Upper lobe of left lung (tissue), 6 donors: Measurements from ENCODE around the gene ADGRL1. TPM values are rescaled to one million over a fixed set of nuclear protein-coding genes. Genes with fewer than 3 reads are reported as not detected.
"Not testable (repeated sequence)": the region's sequence is repeated elsewhere in the genome, so short reads cannot be mapped to it uniquely, and the experiment has no call there.

Experiments
- ATAC-seq, 2 donors: fragments of 200-7000 bp; cut with Tn5 transposase; one replicate each; pipeline ENCODE4 v1.9.1; 2022; ENCODE audit warnings: mild to moderate bottlenecking in 2 of 2, moderate library complexity in 2 of 2; ENCODE audit not compliant: low FRiP score in 2 of 2
- DNase-seq, 2 donors: peaks; one replicate each; pipeline ENCODE4 v3.0.0-alpha.2; 2019 to 2020
- H3K27ac ChIP-seq, 4 donors: fragments of 200-600 bp; sonication (generic); one replicate each; pipeline ENCODE4 v1.5.1; 2016 to 2019
- H3K27me3 ChIP-seq, 4 donors: fragments of 200-600 bp; sonication (generic); one replicate each; pipeline ENCODE4 v1.5.1; 2017 to 2019
- H3K36me3 ChIP-seq, 4 donors: fragments of 200-600 bp; sonication (generic); one replicate each; pipeline ENCODE4 v1.5.1; 2016 to 2019
- H3K4me1 ChIP-seq, 4 donors: fragments of 200-600 bp; sonication (generic); one replicate each; pipeline ENCODE4 v1.5.1; 2018 to 2019
- H3K4me3 ChIP-seq, 4 donors: fragments of 200-600 bp; sonication (generic); one replicate each; pipeline ENCODE4 v1.5.1; 2017 to 2019; ENCODE audit warnings: mild to moderate bottlenecking in 2 of 4, moderate library complexity in 1 of 4
- H3K9me3 ChIP-seq, 4 donors: fragments of 200-600 bp; sonication (generic); one replicate each; pipeline ENCODE4 v1.5.1; 2018 to 2019
- CTCF ChIP-seq, 6 experiments: fragments of 450-650 bp in 4 of 6; fragments of 200-600 bp in 2 of 6; sonication (generic) in 2 of 6; IDR thresholded peaks; one replicate each; pipeline ENCODE4 v1.5.1; 2016 to 2019; ENCODE audit warnings: antibody characterized with exemption in 6 of 6
- EP300 ChIP-seq, 4 donors: sonication (generic); formaldehyde crosslinking; IDR thresholded peaks; one replicate each; pipeline ENCODE4 v1.5.1; 2017; ENCODE audit warnings: antibody characterized with exemption in 4 of 4, control low read depth in 2 of 4
- POLR2A ChIP-seq, 4 donors: fragments of 450-650 bp; IDR thresholded peaks; one replicate each; pipeline ENCODE4 v1.5.1; 2016 to 2017; ENCODE audit warnings: antibody characterized with exemption in 4 of 4, mild to moderate bottlenecking in 2 of 4
- POLR2AphosphoS5 ChIP-seq, 2 donors: sonication (generic); formaldehyde crosslinking; IDR thresholded peaks; one replicate each; pipeline ENCODE4 v1.5.1; 2017; ENCODE audit warnings: antibody characterized with exemption in 2 of 2
- WGBS, 2 donors: methylation state at CpG; one replicate each; pipeline ENCODE4 v1.1.5; 2017 to 2018; 5-methylcytosine and 5-hydroxymethylcytosine counted together
- total RNA-seq, 6 donors: library from RNA; depleted of rRNA in 4 of 6; stranded (reverse); fragments of >200 nt in 4 of 6; gene quantifications; one replicate each; pipeline versions ENCODE4 v1.1.0 to v1.2.1, GENCODE V29; 2016 to 2021
- donor health status: DM: no; HTN: no; CAD: no; lungs with moderate emphysema.
- donor health status: DM: no; HTN: yes; CAD: no; lungs with severe emphysema.

ADGRL1 gene
- total RNA-seq, 6 donors from 2014 or later, result 23.5 to 33.2 (median 27.4) TPM

- peaks cover 14 to 22% (median 16%) of the 10 kb centered on the region in 4 donors for H3K4me1 ChIP-seq
- DNase-seq (peak in 1 of 2 donors; percentile 77), ATAC-seq (peak in 1 of 2 donors; percentile 38)
- H3K36me3 ChIP-seq, result no peaks in the 10 kb centered on the region
- 0 to 3% methylated on average over 11 to 13 of the region's 20 CpGs for WGBS, 2 donors
- no peak for TF ChIP-seq POLR2A (IDR thresholded peaks at IDR 0.05)
- no peak for TF ChIP-seq CTCF (IDR thresholded peaks at IDR 0.05)
- TF ChIP-seq POLR2AphosphoS5 (IDR thresholded peaks at IDR 0.05), result no peak
- TF ChIP-seq EP300 (IDR thresholded peaks at IDR 0.05), result no peak
- peaks cover 0 to 16% (median 6%) of the 10 kb centered on the region in 4 donors for H3K27me3 ChIP-seq
- H3K4me3 ChIP-seq, result peak overlapping the region; percentile 29 to 55 (median 49)
- H3K27ac ChIP-seq, result peak overlapping the region in 1 of 4 donors; percentile 56
- no peaks in the 10 kb centered on the region for H3K9me3 ChIP-seq
Measured at GRCh38 chr19:14248578-14249011, 42.6 kb upstream of the ADGRL1 start.

GRCh38 chr19:14247548-14248471, 41.8 kb upstream of the ADGRL1 start:
- peak overlapping the region in 3 of 4 donors; percentile 46 to 55 (median 52) for H3K4me3 ChIP-seq

GRCh38 chr19:14247205-14247547, 41.2 kb upstream of the ADGRL1 start:
- not testable (repeated sequence) for H3K4me3 ChIP-seq, H3K27ac ChIP-seq, H3K9me3 ChIP-seq, DNase-seq, H3K36me3 ChIP-seq, ATAC-seq
- Histone ChIP-seq H3K27me3 (peaks cover 0 to 16% (median 6%) of the 10 kb centered on the region in 4 donors), H3K4me1 (peaks cover 14 to 22% (median 16%) of the 10 kb centered on the region in 4 donors)
- 75 to 83% methylated on average over 3 to 6 of the region's 6 CpGs for WGBS, 2 donors

More at GRCh38 chr19:14247548-14248471, 41.8 kb upstream of the ADGRL1 start:
- ATAC-seq, result peak in 1 of 2 donors; percentile 25
- not testable (repeated sequence) for H3K36me3 ChIP-seq, H3K9me3 ChIP-seq, H3K27ac ChIP-seq, DNase-seq
- WGBS, 2 donors, result 10 to 14% methylated on average over 29 to 33 of the region's 38 CpGs
- H3K4me1 ChIP-seq, result peaks cover 14 to 22% (median 16%) of the 10 kb centered on the region in 4 donors
- peaks cover 0 to 16% (median 6%) of the 10 kb centered on the region in 4 donors for H3K27me3 ChIP-seq

- 77 to 86% methylated on average over 5 of the region's 5 CpGs for WGBS, 2 donors
- H3K36me3 ChIP-seq, H3K27ac ChIP-seq, H3K9me3 ChIP-seq, ATAC-seq, H3K4me3 ChIP-seq, DNase-seq: not testable (repeated sequence)
- Histone ChIP-seq H3K4me1 (peaks cover 14 to 20% (median 15%) of the 10 kb centered on the region in 4 donors), H3K27me3 (peaks cover 0 to 16% (median 6%) of the 10 kb centered on the region in 4 donors)
Measured at GRCh38 chr19:14244393-14244792, 38.4 kb upstream of the ADGRL1 start.

GRCh38 chr19:14243718-14244117, 37.7 kb upstream of the ADGRL1 start:
- Histone ChIP-seq H3K27me3 (peaks cover 0 to 10% (median 3%) of the 10 kb centered on the region in 4 donors), H3K4me1 (peaks cover 7 to 13% (median 9%) of the 10 kb centered on the region in 4 donors)
- not testable (repeated sequence) for H3K4me3 ChIP-seq, H3K36me3 ChIP-seq, DNase-seq, H3K9me3 ChIP-seq, ATAC-seq, H3K27ac ChIP-seq
- 92% methylated on average over 12 of the region's 12 CpGs for WGBS, 2 donors

- H3K36me3 ChIP-seq, result no peaks in the 10 kb centered on the region
- 69 to 78% methylated on average over 5 of the region's 5 CpGs for WGBS, 2 donors
- ATAC-seq, result no peak
- H3K27ac ChIP-seq, result no peak overlapping the region
- H3K27me3 ChIP-seq, result no peaks in the 10 kb centered on the region
- H3K9me3 ChIP-seq, result peaks cover 0 to 7% (median 5%) of the 10 kb centered on the region in 4 donors
- no peak for TF ChIP-seq EP300 (IDR thresholded peaks at IDR 0.05)
- no peak for TF ChIP-seq POLR2A (IDR thresholded peaks at IDR 0.05)
- no peak for TF ChIP-seq CTCF (IDR thresholded peaks at IDR 0.05)
- no peak for TF ChIP-seq POLR2AphosphoS5 (IDR thresholded peaks at IDR 0.05)
- H3K4me1 ChIP-seq, result no peaks in the 10 kb centered on the region
- no peak for DNase-seq
- H3K4me3 ChIP-seq, result no peak overlapping the region
Measured at GRCh38 chr19:14237014-14237941, 31.3 kb upstream of the ADGRL1 start.

- WGBS, 2 donors, result 94 to 96% methylated on average over 4 of the region's 4 CpGs
- H3K4me3 ChIP-seq, ATAC-seq, H3K27me3 ChIP-seq, H3K9me3 ChIP-seq, H3K36me3 ChIP-seq, H3K4me1 ChIP-seq, H3K27ac ChIP-seq, DNase-seq: not testable (repeated sequence)
Measured at GRCh38 chr19:14232945-14233344, 27.0 kb upstream of the ADGRL1 start.

GRCh38 chr19:14228446-14229071, 22.6 kb upstream of the ADGRL1 start:
- not testable (repeated sequence) for H3K36me3 ChIP-seq, H3K27me3 ChIP-seq, ATAC-seq, DNase-seq, H3K4me1 ChIP-seq, H3K9me3 ChIP-seq, H3K4me3 ChIP-seq, H3K27ac ChIP-seq
- WGBS, 2 donors, result 27 to 41% methylated on average over 15 of the region's 17 CpGs

- H3K27me3 ChIP-seq, H3K4me1 ChIP-seq, H3K4me3 ChIP-seq, H3K9me3 ChIP-seq, H3K27ac ChIP-seq, H3K36me3 ChIP-seq, DNase-seq, ATAC-seq: not testable (repeated sequence)
- 84 to 86% methylated on average over 6 of the region's 6 CpGs for WGBS, 2 donors
Measured at GRCh38 chr19:14226498-14226897, 20.5 kb upstream of the ADGRL1 start.
